ENCODE results near the gene SSR1.
"Not testable (repeated sequence)": the region's sequence is repeated elsewhere in the genome, so short reads cannot be mapped to it uniquely, and the experiment has no call there.

GRCh38 chr6:7350591-7350990 lies 37.6 kb upstream of the SSR1 start:
- TF ChIP-seq CTCF (conservative IDR thresholded peaks at IDR 0.05 in 1 of 2, IDR thresholded peaks at IDR 0.05 in 1 of 2; ENCODE audit: low read depth in 1 of 2, low read length in 2 of 2); EZH2 (IDR thresholded peaks at IDR 0.05; ENCODE audit: low read length, missing control alignments): not testable (repeated sequence)
